Hematopoietic multipotent progenitor cell treated with erythropoietin and hydrocortisone succinate and interleukin-3 and kit ligand, for 8 days (in vitro differentiated cells): ENCODE measurements around the gene R3HDM1.
"Not testable (repeated sequence)": the region's sequence is repeated elsewhere in the genome, so short reads cannot be mapped to it uniquely, and the experiment has no call there.

ENCODE experiments used
- DNase-seq: peaks from one replicate; pipeline ENCODE4 v3.0.0-alpha.2; 2015

Gene R3HDM1

DNA sequence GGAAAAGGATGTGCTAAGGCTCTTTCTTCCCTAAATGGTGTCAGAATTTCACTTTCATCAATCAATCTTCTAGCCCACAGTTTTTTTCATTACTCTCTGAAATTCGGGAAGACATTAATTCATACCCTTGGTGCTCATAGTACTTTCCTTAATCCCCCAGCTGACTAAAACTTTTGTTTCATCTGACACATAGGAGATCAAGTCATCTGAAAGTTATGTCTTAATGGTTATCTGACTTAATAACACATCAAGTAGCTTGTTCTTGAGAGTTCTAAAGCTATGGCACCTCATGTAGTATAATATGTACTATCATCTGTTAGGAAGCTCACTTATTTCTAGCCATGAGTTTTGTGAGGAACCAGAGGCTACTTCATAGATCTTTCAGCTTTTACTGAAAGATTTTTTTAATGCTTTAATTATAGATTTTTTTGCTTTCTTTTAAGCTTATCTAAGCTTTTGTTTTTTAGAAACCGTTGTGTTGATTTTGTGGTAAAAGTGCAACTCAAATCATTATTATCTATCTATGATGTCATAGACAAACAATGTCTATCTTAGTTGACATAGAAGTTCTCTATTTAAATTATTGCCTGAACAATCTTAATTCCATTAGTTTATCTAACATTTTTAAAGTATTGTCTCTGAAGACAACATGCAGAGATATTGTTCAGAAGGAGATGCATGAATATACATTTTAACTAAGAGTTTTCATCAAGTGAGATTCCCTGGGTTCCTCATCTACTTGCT lies 116.7 kb downstream of the R3HDM1 start:
- no peak for DNase-seq

DNA sequence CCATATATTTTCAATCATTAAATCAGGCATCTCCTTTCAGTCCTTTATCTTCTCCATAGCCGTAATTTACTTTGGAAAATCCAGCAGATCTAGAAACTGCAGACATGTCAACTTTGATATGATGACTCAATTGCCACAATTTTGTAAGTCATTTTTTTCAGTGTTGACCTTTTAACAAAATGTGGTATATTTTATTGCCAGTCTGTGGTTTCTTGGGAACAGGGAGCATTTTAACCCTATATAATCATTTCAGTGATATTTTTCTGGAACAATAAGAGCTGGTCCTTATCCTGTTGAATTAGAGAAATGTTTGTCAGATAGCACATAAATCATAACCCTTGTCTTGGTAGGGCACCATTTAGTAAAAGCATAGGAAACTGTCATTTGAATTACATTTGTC lies 119.4 kb downstream of the R3HDM1 start:
- no peak for DNase-seq

DNA sequence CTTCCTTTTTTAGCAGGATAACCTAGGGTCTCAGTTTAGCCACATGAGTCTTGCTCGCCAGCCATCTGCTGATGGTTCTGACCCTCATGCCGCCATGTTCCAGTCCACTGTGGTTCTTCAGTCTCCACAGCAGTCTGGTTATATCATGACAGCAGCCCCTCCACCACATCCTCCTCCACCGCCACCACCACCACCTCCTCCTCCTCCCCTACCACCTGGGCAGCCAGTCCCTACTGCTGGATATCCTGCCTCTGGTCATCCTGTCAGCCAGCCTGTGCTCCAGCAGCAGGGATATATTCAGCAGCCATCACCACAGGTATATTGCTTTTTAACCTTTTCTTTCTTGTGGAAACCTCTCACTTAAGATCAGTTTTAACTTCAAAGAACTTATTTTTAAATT lies 120.4 kb downstream of the R3HDM1 start:
- DNase-seq, result no peak

DNA sequence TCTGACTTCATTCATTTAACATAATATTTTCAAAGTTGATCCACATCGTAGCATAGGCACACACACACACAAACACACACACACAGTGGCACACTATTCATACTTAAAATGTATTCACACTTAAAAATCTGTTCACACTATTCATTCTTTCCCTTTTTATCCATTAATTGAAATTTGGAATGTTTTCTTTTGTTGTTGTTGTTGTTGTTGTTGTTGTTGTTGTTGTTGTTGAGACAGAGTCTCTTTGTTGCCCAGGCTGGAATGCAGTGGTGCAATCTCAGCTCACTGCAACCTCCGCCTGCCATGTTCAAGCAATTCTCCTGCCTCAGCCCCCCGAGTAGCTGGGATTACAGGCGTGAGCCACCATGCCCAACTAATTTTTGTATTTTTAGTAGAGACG lies 123.0 kb downstream of the R3HDM1 start:
- DNase-seq, result not testable (repeated sequence)

DNA sequence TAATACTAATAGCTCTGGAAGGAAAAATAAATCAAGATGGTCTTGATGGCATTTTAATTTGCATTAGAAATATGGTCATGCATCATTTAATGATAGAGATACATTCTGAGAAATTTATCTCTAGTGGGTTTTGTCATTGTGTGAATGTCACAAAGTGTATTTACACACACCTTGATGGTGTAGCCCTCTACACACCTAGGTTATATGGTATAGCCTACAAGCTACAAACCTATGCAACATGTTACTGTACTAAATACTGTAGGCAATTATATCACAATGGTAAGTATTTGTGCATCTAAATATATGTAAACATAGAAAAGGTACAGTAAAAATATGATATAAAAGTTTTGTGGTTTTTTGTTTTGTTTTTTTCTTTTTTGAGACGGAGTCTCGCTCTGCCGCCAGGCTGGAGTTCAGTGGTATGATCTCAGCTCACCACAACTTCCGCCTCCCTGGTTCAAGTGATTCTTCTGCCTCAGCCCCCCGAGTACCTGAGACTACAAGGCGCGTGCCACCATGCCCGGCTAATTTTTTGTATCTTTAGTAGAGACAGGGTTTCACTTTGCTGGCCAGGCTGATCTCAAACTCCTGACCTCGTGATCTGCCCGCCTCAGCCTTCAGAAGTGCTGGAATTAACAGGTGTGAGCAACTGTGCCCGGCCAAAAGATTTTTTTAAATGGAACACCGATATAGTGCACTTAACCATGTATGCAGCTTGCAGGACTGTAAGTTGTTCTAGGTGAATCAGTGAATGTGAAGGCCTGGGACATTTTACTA lies 126.7 kb downstream of the R3HDM1 start:
- no peak for DNase-seq

DNA sequence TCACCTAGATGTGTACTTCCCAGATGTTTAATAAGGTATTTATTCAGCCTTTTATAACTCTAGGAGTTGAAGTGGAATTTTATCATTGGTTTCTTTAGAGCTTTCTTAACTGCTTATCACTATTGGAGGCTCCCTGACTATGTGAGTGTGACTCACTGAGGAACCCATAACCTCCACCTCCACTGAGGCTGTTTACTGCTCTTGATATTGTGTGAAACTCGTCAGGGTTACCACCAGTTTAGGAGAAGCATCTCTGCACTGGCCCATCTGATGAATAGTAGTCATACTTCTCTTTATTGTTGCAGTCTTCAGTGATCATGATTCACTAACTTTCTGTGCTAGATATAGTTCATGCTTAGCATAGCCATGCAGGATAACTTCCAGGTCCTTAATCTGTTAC lies 130.8 kb downstream of the R3HDM1 start:
- peak; percentile 9 for DNase-seq

DNA sequence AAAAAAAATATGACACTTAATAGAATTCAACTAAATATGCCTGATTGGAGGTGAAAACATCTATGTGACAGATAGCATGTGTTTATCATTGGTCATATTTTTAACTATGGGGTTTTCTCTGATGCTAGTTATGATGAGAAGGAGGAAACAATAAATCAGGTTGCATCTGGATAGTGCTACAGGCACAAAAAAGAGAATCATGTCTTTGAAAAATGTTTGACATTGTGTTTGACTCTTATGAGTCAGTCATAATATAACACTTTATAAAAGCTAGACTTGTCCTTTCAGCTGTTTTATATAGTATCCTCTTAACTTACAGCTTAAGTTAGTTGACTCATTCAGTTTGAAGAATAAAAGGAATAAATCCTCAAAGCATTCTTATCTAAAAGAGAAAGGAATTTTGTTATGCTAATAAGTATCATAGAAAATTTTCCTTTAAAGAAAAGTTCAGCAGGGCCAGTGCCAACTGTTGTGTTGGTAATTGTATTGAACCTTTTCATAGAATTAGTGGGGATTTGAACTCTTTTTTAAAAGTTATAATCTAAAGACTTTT lies 131.9 kb downstream of the R3HDM1 start:
- no peak for DNase-seq

DNA sequence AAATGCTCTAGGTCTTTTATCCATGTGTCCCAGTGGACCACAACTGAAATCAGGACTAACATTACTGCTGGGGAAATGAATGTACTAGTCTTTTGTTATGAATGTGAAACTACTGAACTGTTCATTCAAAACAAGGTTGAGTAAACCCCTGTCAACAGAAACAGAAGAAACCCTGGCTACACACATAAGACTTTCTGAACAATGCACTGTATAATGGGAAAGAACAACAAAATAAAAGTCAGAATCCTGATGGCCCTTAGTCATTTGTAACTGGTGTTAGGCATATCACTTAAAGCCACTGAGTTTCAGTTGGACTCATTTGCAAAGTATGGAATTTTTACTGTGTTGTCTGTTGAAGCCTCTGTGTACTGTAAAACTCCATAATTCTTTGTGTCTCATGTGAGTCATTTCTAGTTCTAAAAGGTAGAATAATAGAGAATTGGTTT lies 133.4 kb downstream of the R3HDM1 start:
- no peak for DNase-seq

DNA sequence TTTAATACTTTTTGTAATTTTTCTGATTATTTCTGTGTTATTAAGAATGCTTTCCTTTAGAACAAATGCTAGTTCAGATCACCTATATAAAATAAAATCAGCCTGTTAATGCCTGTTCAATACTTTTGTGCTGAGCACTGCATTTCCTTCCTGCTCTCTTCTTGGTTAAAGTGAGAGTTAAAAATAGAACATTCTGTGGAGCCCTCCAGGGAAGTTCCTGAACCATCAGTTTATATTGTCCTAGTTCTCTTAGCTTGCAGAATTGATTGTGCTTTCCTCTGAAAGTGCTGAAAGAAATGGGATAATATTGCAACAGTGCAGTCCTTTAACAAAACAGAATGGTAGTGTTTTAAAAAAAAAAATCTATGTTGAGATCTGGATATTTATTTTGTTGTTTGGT lies 135.8 kb downstream of the R3HDM1 start:
- no peak for DNase-seq

DNA sequence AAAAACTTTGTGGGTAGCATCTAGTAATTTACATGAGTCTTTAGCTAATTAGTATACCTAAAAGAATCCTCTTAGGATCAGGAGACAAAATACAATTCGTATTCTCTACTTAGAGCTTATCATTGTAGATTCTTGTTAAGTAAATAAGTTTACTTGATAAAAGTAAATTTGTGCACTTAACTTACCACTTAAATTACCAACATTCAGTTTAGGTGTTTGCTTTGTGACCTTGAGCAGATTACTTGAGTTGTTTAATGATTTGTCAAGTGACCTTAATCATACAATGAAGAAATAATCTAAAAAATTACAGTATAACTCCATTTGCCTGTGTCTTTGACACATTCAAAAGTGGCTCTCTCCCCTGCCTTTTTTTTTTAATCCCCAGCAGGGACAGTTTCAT lies 143.2 kb downstream of the R3HDM1 start:
- no peak for DNase-seq

DNA sequence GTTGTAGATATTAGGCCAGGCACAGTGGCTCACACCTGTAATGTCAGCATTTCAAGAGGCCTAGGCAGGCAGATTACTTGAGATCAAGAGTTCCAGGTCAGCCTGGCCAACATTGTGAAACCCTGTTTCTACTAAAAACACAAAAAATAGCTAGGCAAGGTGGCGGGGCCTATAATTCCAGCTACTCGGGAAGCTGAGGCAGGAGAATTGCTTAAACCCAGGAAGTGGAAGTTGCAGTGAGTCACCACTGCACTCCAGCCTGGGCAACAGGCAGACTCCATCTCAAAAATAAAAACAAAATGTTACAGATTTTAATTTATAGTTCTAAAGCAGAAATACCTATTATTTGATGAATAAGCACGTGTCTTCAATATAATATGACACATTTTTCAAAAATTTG lies 144.7 kb downstream of the R3HDM1 start:
- no peak for DNase-seq

DNA sequence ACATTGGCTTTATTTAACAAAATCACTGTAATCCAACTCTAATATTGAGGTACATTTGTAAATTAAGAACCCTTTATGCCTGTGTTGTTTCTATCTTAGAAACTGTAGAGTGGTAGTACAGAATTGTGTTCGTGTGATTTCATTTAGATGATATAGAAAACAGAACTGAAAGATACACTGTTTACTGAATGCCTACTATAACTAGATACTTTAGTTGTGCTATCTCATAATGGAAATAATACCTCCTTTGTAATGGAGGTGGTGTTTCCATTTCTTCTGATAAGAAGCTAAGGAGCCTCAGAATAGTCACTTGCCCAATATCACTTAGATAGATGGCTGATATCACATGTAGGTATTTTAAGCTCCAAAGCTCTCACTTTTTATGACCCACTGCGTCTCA lies 147.8 kb downstream of the R3HDM1 start:
- no peak for DNase-seq

DNA sequence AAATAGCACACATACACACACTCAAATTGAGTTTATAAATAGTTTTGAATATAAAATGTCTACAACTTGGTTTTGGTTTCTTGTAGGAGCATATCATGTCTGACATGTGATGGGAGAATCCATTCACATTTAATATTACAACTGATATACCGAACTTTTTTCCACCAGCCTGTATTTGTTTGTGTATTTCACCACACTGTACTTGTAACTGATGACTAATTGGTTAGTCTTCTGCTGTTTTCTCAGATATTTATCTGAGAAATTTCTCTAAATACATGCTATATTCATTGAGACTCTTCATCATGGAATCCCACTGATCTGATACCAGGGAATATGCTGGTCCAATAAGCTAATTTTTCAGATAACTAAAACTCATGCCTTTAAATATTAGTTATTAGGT lies 154.1 kb downstream of the R3HDM1 start:
- no peak for DNase-seq

DNA sequence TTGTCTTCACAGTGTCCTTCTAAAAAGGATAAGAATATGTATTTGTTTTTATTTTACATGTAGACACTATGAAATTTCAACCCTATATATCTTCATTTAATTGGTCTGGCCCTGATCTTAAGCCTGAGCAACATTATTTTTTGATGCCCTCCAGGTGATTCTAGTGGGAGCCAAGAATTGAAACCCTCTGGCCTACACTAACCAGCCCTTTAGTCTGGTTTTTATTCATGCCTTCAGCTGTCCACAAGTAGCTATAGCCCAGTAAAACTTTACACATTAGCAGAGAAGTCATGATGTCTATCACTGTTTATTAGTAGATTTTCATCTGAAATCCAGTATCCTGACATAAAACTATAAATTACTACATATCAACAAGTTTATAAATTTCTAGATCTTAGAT lies 157.7 kb downstream of the R3HDM1 start:
- no peak for DNase-seq

DNA sequence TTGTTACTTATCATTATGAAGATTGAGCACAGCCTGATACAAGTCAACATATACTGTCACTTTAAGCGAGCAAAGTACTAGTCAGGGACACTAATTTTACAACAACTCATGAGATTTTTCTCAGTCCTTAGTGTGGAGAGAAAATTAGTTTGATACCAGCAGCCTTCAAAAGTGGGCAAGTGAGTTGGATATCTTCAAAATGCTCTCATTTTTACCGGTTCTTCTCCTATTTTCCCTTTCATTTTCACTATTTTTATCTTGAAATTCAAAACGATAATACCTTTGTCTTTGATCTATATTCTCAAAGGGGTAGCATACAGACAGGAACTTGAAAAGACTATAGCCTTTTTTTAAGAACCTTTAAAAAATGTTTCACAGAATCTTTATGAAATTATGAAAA lies 158.4 kb downstream of the R3HDM1 start:
- DNase-seq, result no peak

DNA sequence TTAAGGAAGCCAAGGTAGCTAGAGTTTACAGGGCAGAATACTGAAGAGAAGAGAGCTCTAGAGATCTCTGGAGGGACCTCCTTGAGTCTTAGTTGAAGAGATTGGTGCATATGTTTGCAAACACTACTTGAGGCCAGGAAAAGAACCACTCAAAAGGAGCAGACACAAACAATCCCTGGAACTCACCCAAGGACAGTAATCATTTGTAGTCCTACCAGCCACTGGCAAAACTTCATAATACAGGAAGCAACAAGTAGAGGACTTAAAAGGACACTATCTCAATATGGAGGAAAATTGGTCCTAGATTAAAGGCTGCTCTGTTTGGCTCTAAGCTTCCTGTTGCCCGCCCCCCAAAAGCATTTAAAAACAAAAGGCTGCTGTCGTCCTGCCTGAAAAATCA lies 163.4 kb downstream of the R3HDM1 start:
- DNase-seq, result no peak

DNA sequence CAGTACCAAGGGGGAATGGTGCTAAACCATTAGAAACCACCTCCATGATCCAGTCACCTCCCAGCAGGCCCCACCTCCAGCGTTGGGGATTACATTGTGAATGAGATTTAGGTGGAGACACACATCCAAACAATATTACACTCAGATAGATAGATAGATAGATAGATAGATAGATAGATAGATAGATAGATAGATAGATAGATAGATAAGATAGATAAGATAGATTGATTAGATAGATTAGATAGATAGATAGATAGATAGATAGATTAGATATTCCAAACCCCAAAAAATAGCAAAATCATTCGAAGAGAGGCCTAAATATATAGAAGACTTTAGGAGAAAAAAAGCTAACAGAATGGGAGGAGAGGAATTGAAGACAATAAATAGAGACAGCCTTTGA lies 167.6 kb downstream of the R3HDM1 start:
- no peak for DNase-seq

DNA sequence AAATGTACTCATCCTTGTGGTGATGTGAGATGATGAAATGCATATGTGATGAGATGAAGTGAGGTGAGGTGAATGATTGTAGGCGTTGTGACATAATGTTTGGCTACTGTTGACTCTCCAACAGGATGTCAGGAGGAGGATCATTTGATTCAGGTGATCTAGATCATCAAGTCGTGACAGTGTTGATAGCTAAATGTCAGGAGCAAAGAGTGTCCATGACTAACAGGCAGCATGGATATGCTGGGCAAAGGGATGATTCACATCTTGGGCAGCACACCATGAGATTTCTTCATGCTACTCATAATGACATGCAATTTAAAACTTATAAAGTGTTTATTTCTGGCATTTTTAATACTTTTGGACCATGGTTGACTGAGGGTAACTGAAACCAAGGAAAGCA lies 170.2 kb downstream of the R3HDM1 start:
- DNase-seq, result no peak

DNA sequence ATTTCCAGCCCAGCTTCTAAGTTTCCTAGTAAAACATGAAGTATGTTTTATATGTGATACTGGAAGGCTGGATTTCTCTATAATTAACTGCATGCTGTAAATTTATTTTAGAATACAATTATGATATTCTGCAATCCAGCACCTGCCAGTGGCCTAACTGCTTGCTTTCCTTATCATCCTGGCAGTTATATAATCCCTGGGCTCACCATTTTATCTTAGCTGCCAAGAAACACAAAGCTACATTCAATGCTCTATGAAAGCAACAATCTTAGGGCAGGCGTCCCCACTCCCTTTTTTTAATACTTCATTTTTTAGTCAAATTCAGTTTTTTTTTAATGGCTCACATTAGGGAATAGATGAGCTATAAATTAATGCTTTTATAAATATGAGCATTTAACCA lies 172.0 kb downstream of the R3HDM1 start:
- peak; percentile 47 for DNase-seq

DNA sequence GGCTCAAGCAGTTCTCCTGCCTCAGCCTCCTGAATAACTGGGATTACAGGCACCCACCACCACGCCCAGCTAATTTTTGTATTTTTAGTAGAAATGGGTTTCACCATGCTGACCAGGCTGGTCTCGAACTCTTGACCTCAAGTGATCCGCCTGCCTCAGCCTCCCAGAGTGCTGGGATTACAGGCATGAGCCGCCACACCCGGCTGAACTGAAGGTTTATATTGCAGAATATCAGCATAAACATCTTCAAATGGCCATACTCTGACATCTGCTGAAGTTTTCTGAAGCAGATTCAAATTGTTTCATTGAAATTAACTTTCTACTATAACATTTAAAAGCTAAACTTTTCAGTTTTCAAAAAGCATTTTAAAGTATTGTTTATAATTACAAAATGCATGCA lies 172.8 kb downstream of the R3HDM1 start:
- not testable (repeated sequence) for DNase-seq

DNA sequence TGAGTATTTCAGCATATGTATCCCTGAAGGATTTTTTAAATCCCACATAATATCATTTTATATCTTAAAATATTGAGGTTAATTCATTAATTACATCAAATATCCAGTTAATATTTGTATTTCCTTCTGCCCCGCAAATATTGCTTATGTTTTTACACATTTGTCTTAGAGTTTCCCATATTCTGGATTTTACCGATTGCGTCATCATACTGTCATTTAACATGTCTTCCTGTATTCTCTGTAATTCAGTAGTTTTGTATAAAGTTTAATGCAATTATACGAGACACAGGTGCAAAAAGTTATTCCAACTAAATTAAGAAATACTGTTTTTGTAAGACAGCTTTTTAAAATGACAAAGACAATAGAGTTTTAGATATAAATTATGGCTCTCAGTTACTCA lies 176.9 kb downstream of the R3HDM1 start:
- no peak for DNase-seq

DNA sequence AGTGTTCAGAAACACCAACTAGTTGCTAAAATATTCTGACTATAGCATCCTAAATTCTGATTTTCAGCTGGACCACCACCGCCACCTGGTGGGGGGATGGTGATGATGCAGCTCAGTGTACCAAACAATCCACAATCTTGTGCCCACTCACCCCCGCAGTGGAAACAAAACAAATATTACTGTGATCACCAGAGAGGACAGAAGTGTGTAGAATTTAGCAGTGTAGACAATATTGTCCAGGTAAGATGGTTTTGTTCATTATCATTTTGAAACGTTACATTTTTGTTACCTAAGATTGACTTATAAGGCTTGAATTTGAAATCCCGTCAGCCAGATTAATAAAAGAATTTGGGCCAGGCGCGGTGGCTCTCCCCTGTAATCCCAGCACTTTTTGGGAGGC lies 178.7 kb downstream of the R3HDM1 start:
- DNase-seq, result peak; percentile 70

DNA sequence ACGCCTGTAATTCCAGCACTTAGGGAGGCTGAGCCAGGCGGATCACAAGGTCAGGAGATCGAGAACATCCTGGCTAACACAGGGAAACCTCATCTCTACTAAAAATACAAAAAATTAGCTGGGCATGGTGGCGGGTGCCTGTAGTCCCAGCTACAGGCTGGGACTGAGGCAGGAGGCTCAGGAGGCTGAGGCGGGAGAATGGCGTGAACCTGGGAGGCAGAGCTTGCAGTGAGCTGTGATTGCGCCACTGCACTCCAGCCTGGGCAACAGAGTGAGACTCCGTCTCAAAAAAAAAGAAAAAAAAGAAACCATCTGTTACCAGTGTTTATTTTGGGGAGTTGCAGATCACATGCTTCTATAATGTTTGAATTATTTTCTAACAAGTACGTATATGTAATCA lies 183.8 kb downstream of the R3HDM1 start:
- DNase-seq, result not testable (repeated sequence)

DNA sequence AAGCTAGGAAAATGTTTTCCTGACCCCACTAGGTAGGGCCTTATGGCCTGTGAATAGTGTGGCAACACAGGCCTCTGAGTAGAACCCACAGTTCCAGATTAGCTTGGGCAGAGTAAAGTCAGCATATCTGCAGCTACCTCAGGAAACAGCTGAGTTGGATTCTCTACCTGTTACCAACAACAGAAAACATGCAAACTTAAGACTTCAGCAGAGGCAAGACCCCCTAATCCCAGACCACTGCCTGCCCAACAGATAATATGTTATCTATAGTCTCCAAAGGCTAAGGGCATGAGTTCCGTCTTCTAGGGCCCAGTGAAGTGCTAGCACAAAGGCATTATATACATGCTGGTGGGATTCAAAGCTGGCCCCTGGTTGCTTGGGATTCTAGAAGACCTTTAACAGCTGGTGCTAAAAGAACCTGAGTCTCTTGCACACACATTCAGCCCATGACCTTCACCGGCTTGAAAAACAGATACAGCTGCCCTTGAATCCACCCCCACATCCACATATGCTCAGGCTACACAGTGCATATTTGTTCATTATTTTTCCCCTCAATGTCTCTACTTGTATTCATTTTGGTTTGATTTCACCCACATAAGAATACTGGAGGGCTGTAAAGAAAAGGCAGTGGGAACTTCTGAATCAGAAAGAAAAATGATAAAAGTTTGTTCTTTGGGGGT lies 196.9 kb downstream of the R3HDM1 start:
- peak; percentile 16 for DNase-seq
